Heart left ventricle (tissue), 16 donors: Measurements from ENCODE around the gene DUSP1. TPM values are rescaled to one million over a fixed set of nuclear protein-coding genes. Genes with fewer than 3 reads are reported as not detected.

Source experiments
- ATAC-seq, 4 donors: fragments of 200-7000 bp; cut with Tn5 transposase; one replicate each; pipeline ENCODE4 v1.9.1; 2020 to 2022; ENCODE audit warnings: moderate library complexity in 4 of 4, mild to moderate bottlenecking in 3 of 4, moderate number of reproducible peaks in 1 of 4
- DNase-seq, 5 donors: peaks; one replicate each; pipeline ENCODE4 v3.0.0-alpha.2; 2020
- H3K27ac ChIP-seq, 12 donors: fragments of 200-600 bp; sonication (generic) in 4 of 12; one replicate each; pipeline versions ENCODE4 v1.5.0 to v1.8.0; 2016 to 2022; ENCODE audit warnings: mild to moderate bottlenecking in 2 of 12
- H3K27me3 ChIP-seq, 9 donors: fragments of 200-600 bp; sonication (generic) in 2 of 9; one replicate each; pipeline versions ENCODE4 v1.5.1 to v1.8.0; 2016 to 2022; ENCODE audit warnings: mild to moderate bottlenecking in 3 of 9
- H3K36me3 ChIP-seq, 9 donors: fragments of 200-600 bp; sonication (generic) in 2 of 9; one replicate each; pipeline versions ENCODE4 v1.5.0 to v1.8.0; 2018 to 2022; ENCODE audit warnings: mild to moderate bottlenecking in 2 of 9
- H3K4me1 ChIP-seq, 12 donors: fragments of 200-600 bp; sonication (generic) in 4 of 12; one replicate each; pipeline versions ENCODE4 v1.5.0 to v1.8.0; 2016 to 2022; ENCODE audit warnings: mild to moderate bottlenecking in 3 of 12
- H3K4me3 ChIP-seq, 12 donors: fragments of 200-600 bp; sonication (generic) in 4 of 12; one replicate each; pipeline versions ENCODE4 v1.5.0 to v1.8.0; 2017 to 2022; ENCODE audit warnings: mild to moderate bottlenecking in 9 of 12, moderate library complexity in 4 of 12
- H3K9me3 ChIP-seq, 12 donors: fragments of 200-600 bp; sonication (generic) in 4 of 12; one replicate each; pipeline versions ENCODE4 v1.5.0 to v1.8.0; 2016 to 2022; ENCODE audit warnings: mild to moderate bottlenecking in 1 of 12
- CTCF ChIP-seq, 12 donors: fragments of 200-600 bp; sonication (generic) in 4 of 12; IDR thresholded peaks; one replicate each; pipeline versions ENCODE4 v1.5.0 to v1.8.0; 2018 to 2022; ENCODE audit warnings: antibody characterized with exemption in 12 of 12, mild to moderate bottlenecking in 5 of 12
- POLR2A ChIP-seq, 2 donors: fragments of 450-650 bp; IDR thresholded peaks; one replicate each; pipeline ENCODE4 v1.6.1; 2017; ENCODE audit warnings: antibody characterized with exemption in 2 of 2, mild to moderate bottlenecking in 2 of 2, moderate library complexity in 2 of 2
- WGBS, 4 donors: extraction: QIAGEN DNeasy Blood & Tissue Kit in 2 of 4; methylation state at CpG; one replicate each; pipeline versions ENCODE4 v1.1.5 to v1.1.7; 2013 to 2018; 5-methylcytosine and 5-hydroxymethylcytosine counted together
- intact Hi-C, 10 donors: fragments of 100-400 bp; cut with DNase I; formaldehyde crosslinking; loops; one replicate each; pipeline versions ENCODE4 v1.11.1 to v1.14.2; 2022
- polyA plus RNA-seq, 2 donors: library from polyadenylated mRNA; stranded (reverse); fragments of 200-250 nt; gene quantifications; one replicate each; pipeline ENCODE4 v1.2.3, GENCODE V29; 2013
- total RNA-seq, 9 donors: library from RNA; depleted of rRNA in 2 of 9; stranded (reverse); fragments of >200 nt in 2 of 9; fragmentation: NEBNext Ultra II Directional in 3 of 9; extraction: Animal tissue kit (Norgen Biotek cat#: 25700) in 3 of 9; gene quantifications; one replicate each; pipeline versions ENCODE4 v1.1.0 to v1.2.4, GENCODE V29; 2016 to 2023
- donor health status: ischemic (EF 13 %, LVEDD 7.1; RV severe dilation, severe dysfunction).
- donor health status: healthy with polysubstance abuse.
- donor health status: DM: no; HTN: yes; CAD: no.
- donor health status: DM: no; HTN: no; CAD: no.
- donor health status: ischemic (EF 25% LVEDD 6.9; RV normal size, moderate dysfunction).
- donor health status: ischemic (EF 25% LVEDD 5.7; RV mildly dilated, moderate dysfunction).
- donor health status: healthy.
- donor health status: DM: yes; HTN: yes; CAD: no.
- donor health status: ischemic (EF 35%, LVEDD 5.7; RV mildly dilated, moderate dysfunction).
- donor health status: nonischemic (EF 11% LVEDD 7.7; RV severe dilation, severe dysfunction).
- donor health status: DM: yes; HTN: yes; CAD: no.
- donor health status: PGD.
- donor health status: ischemic (EF 29% LVEDD 5.4; RV normal size, mild dysfunction).
- donor health status: nonischemic (EF 23%, LVEDD 6.1; RV moderate dilation, normal function).

The DUSP1 gene
- total and polyA plus RNA-seq, 11 donors, result 24.3 to 335 (median 78.2) TPM

- peaks cover 0 to 92% (median 21%) of the 10 kb centered on the region in 12 donors for H3K4me1 ChIP-seq
- no peaks in the 10 kb centered on the region for H3K36me3 ChIP-seq
- no peaks in the 10 kb centered on the region for H3K9me3 ChIP-seq
- no peak for DNase-seq
- H3K27me3 ChIP-seq, result no peaks in the 10 kb centered on the region
- no peak for TF ChIP-seq CTCF (IDR thresholded peaks at IDR 0.05)
- no peak for TF ChIP-seq POLR2A (IDR thresholded peaks at IDR 0.05)
- no peak for ATAC-seq
- 59 to 81% (median 74%) methylated on average over 5 of the region's 5 CpGs for WGBS, 4 donors
- peak overlapping the region in 7 of 12 donors; percentile 14 to 86 (median 25) for H3K27ac ChIP-seq
- intact Hi-C loops, result no loop called here
- H3K4me3 ChIP-seq, result no peak overlapping the region
Observed at GRCh38 chr5:172797771-172798191, 26.8 kb upstream of the DUSP1 start.

DNA sequence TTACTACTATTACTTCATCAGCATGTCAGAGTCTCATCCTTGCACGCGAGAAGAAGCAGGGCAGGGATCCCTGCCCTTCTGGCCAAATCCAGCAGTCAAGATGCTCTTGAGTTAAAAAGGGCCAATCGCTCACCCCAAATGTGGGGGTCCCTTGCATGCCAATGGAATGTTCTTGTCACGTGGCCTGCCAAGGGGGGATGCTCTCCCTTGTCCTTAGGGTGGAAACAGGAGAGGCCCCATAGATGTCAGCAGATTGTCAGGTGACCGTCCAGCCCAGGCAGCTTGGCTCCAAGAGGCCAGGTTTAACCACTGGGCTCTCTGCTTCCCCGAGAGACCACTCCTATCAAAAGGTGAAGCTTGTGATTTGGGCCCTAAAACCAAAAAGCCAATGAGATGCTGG, 25.3 kb upstream of the DUSP1 start:
- intact Hi-C loops, result no loop called here
- peak overlapping the region in 9 of 12 donors; percentile 25 to 86 (median 73) for H3K27ac ChIP-seq
- H3K4me3 ChIP-seq, result no peak overlapping the region
- H3K4me1 ChIP-seq, result peaks cover 0 to 84% (median 21%) of the 10 kb centered on the region in 12 donors
- H3K27me3 ChIP-seq, result no peaks in the 10 kb centered on the region
- DNase-seq (no peak), ATAC-seq (no peak)
- H3K36me3 ChIP-seq, result no peaks in the 10 kb centered on the region
- TF ChIP-seq CTCF (IDR thresholded peaks at IDR 0.05) (no peak), POLR2A (IDR thresholded peaks at IDR 0.05) (no peak)
- no peaks in the 10 kb centered on the region for H3K9me3 ChIP-seq
- 91 to 95% (median 91%) methylated on average over 5 to 6 of the region's 6 CpGs for WGBS, 4 donors

DNA sequence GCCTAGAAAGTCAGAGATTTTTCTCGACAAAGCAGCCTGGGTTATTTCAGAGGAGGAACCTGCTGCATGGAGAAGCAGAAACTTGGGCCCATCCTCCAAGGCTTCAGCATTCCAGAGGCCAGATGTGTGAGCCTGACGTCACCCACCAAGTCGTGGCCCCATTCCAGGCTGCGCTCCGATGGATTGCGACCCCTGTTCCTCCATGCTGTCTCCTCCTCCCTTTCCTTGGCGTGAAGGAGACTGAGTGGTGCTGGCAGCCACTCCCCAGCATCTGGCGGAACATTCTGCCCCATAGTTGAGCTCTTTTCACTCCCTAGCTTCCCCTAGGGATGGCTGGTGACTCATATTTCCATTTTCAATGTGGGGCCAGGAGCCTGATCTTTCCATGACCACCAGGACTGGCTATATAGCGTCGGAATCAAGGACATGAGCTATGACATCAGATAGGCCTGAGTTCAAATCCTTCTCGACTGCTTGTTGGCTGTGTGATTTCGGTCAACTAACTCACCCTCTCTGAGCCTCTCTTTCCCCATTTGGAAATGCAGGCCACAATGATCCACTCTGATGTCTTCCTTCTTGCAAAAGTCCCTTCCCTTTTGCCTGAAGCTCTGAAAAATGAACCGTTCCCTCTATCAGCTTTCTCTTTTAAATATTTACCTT, 24.5 kb upstream of the DUSP1 start:
- no peak overlapping the region for H3K4me3 ChIP-seq
- intact Hi-C loops, result loop anchor here in 1 of 10 donors (2.0 kb wide), 1 partner anchor 23 kb away; no protein-coding TSS in a partner anchor

More for the DNA sequence above, 24.5 kb upstream of the DUSP1 start:
- Histone ChIP-seq H3K9me3 (no peaks in the 10 kb centered on the region), H3K36me3 (no peaks in the 10 kb centered on the region), H3K27me3 (no peaks in the 10 kb centered on the region), H3K4me1 (peaks cover 0 to 84% (median 21%) of the 10 kb centered on the region in 12 donors), H3K27ac (peak overlapping the region; percentile 45 to 88 (median 72))
- ATAC-seq (peak; percentile 91 to 96 (median 92)), DNase-seq (peak; percentile 93 to 95 (median 95))
- TF ChIP-seq POLR2A (IDR thresholded peaks at IDR 0.05) (peak in 1 of 2 donors; percentile 35), CTCF (IDR thresholded peaks at IDR 0.05) (peak in 2 of 12 donors; percentile 18 to 22)
- 34 to 52% (median 36%) methylated on average over 13 of the region's 13 CpGs for WGBS, 4 donors
